ENCODE measurements around the gene SAMM50.
A peak's percentile ranks its signal among the peaks of the same experiment; 100 is the strongest.

Gene SAMM50

DNA sequence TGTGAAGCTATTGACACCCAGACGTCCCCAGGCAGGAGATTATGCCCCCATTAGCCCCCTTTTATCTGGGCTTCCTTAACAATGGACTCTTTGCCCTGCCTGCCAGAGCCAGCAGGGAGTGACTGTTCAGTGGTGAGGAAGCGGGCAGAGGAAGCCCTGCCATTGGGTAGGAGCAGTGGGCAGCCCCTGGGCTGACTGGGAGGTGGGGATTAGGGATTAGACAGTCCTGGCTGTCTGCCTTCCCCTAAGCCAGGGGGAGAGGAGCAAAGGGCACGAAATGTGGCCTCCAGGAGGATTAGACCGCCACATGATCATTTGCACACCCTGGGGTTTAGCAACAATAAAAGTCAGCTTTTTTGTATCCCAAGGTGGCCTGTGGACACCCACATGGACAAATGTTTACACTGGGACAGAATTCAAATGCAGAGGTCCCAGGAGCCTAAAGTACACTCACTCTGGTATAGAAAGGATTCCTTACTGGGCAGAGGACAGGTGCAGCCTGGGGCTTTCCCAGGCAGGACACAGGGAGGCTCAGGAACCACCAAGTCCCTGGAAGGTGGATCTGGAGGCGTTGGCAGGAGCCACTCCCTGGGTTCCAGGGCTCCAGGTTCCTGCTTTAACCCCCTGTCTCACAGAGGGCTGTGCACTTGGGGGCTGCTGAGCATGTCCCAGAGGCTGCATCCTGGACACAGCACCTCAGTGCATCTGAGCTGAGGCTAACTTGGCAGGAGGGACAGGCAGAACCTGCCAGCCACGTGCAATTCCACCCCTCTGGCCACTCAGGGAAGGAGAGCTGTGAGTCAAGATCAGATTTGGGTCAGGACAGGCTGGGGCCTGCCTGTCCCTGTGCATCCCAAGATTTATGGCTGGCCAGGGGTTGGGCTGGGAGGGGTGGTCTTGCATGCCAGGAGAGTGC, 29.6 kb upstream of the SAMM50 start:
- Histone ChIP-seq H3K4me1 (peaks cover 15% of the 10 kb centered on the region), H3K27me3 (ENCODE audit: low read depth) (no peaks in the 10 kb centered on the region), H3K4me3 (peak overlapping the region; percentile 63), H3K9me3 (no peaks in the 10 kb centered on the region), H3K36me3 (replicated peaks) (peaks cover 9% of the 10 kb centered on the region)
- in situ Hi-C loops (cut with MboI; ENCODE audit: low sequenced_read_pairs) = no loop called here
- peak; percentile 76 to 85 for DNase-seq (ENCODE audit: low spot score in 2 of 2)

DNA sequence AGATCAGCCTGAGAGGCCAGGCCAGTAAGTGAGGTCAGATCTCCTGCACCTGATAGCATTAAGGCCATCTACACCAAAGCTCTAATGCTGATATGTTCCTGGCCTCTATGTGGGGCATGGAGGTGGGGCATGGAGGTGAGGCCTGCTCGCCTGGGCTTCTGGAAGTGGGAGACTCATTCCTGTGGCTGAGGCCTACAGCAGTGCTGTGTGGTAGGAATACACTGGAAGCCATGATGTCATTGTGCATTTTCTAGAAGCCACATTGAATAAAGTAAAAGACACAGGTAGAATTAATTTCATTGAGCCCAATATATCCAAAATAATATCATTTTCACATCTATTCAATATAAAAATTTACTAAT, 28.9 kb upstream of the SAMM50 start:
- no peak overlapping the region for H3K4me3 ChIP-seq
- in situ Hi-C loops (cut with MboI; ENCODE audit: low sequenced_read_pairs) = no loop called here

DNA sequence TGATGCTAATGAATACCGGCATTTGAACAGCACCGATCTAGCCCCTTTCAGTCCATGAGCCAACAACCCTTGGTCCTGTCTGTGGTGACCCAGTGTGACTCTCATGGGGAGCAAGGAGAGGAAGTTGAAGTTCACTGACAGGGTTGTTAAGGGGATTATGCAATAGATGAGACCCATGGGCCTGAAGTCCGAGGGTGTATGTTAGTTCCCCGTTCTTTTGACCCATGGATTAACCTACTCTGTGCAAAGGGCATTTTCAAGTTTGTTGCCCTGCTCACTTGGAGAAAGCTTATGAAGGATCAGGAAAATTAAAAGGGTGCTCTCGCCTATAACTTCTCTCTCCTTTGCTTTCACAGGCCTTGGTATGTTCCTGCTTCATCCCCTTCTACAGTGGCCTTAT, 26.8 kb upstream of the SAMM50 start:
- H3K36me3 ChIP-seq (replicated peaks) = peaks cover 10% of the 10 kb centered on the region
- peaks cover 12% of the 10 kb centered on the region for H3K4me1 ChIP-seq
- H3K4me3 ChIP-seq = no peak overlapping the region
- no peak for DNase-seq (ENCODE audit: low spot score in 2 of 2)
- no peaks in the 10 kb centered on the region for H3K27me3 ChIP-seq (ENCODE audit: low read depth)
- H3K9me3 ChIP-seq = no peaks in the 10 kb centered on the region
- in situ Hi-C loops (cut with MboI; ENCODE audit: low sequenced_read_pairs) = no loop called here

More for the DNA sequence above, 28.9 kb upstream of the SAMM50 start:
- Histone ChIP-seq H3K36me3 (replicated peaks) (peaks cover 9% of the 10 kb centered on the region), H3K27me3 (ENCODE audit: low read depth) (no peaks in the 10 kb centered on the region), H3K9me3 (no peaks in the 10 kb centered on the region), H3K4me1 (peaks cover 15% of the 10 kb centered on the region)
- no peak for DNase-seq (ENCODE audit: low spot score in 2 of 2)

DNA sequence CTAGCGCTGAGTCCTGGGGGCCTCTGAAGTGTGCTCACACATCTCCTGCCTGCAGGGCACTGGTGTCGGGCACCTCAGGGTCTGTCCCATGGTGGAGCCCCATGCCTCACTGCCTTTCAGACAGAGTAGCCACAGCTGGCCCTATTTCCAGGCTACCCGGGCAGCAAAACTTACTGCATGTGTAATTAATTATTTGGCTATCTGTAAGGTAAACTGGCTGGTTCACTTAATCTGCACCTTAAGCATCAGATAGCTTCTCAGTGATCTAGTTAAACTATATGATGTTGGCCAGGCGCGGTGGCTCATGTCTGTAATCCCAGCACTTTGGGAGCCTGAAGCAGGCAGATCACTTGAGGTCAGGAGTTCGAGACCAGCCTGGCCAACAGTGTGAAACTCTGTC, 26.3 kb upstream of the SAMM50 start:
- no peak for DNase-seq (ENCODE audit: low spot score in 2 of 2)
- in situ Hi-C loops (cut with MboI; ENCODE audit: low sequenced_read_pairs) = no loop called here
- peaks cover 12% of the 10 kb centered on the region for H3K4me1 ChIP-seq
- H3K9me3 ChIP-seq = no peaks in the 10 kb centered on the region
- H3K4me3 ChIP-seq = no peak overlapping the region
- peaks cover 13% of the 10 kb centered on the region for H3K36me3 ChIP-seq (replicated peaks)
- no peaks in the 10 kb centered on the region for H3K27me3 ChIP-seq (ENCODE audit: low read depth)

DNA sequence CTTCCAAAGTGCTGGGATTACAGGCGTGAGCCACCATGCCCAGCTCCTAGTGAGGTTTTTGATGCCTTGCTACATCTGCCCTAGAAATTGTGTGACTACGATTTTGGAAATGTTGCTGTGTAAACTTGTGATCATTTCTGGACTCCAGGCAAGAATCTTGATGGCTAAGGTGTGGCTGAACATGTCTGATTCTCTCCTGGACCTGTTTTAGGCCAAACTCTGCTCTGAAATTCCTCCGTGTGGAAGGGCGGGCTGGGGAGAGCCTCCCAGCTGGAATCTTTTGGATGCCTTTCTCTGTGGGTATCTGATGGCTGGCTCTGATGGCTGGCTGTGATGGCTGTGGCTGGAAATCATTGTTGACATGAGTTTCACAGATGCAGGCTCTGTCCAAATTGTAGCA, 23.5 kb upstream of the SAMM50 start:
- Histone ChIP-seq H3K4me3 (no peak overlapping the region), H3K36me3 (replicated peaks) (peaks cover 13% of the 10 kb centered on the region), H3K9me3 (no peaks in the 10 kb centered on the region), H3K4me1 (no peaks in the 10 kb centered on the region), H3K27me3 (ENCODE audit: low read depth) (no peaks in the 10 kb centered on the region)
- in situ Hi-C loops (cut with MboI; ENCODE audit: low sequenced_read_pairs) = no loop called here
- DNase-seq (ENCODE audit: low spot score in 2 of 2) = no peak

- Histone ChIP-seq H3K4me1 (no peaks in the 10 kb centered on the region), H3K36me3 (replicated peaks) (peaks cover 18% of the 10 kb centered on the region), H3K9me3 (no peaks in the 10 kb centered on the region), H3K4me3 (no peak overlapping the region), H3K27me3 (ENCODE audit: low read depth) (no peaks in the 10 kb centered on the region)
- in situ Hi-C loops (cut with MboI; ENCODE audit: low sequenced_read_pairs) = no loop called here
- no peak for DNase-seq (ENCODE audit: low spot score in 2 of 2)
These were observed 13.8 kb upstream of the SAMM50 start for GRCh38 chr22:43941449-43941848.

DNA sequence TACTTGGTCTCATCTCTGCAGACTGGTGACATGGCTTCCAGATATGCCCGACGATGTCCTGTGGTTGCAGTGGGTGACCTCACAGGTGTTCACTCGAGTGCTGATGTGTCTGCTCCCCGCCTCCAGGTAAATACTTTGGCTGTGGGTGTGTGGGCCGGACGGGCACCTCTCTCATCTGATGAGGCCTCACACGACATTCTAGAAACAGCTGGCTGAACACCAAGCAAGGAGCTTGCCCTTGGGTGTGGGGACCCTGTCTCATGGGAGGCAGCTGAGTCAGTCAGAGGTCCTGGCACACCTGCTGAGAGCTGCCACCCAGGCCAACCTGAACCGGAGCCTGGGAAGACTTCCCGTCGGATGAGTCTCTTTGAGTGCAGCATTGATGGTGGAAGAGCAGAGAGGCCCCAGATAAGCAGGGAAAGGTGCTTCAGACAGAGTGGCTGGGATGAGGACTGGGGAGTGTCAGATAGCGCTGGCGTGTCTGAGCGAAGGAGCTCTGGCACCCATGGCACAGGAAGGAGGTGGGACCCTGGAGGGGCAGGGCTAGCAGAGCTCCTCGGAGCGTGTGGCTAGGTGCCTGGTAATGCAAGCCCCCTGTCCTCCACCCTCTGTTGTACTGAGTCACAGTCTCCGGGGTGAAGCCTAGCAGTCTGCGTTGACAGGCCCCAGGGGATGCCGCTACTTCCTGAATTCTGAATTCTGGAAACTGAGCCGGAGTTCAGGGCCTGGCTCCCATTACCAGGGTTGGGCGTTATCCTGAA, 10.4 kb upstream of the SAMM50 start:
- no peak for DNase-seq (ENCODE audit: low spot score in 2 of 2)
- peaks cover 6% of the 10 kb centered on the region; the same call in 1 of the 2 replicates for H3K36me3 ChIP-seq (replicated peaks)
- no peaks in the 10 kb centered on the region for H3K4me1 ChIP-seq

GRCh38 chr22:43945632-43946383, 9.4 kb upstream of the SAMM50 start:
- Histone ChIP-seq H3K27me3 (ENCODE audit: low read depth) (no peaks in the 10 kb centered on the region), H3K4me3 (no peak overlapping the region), H3K9me3 (no peaks in the 10 kb centered on the region), H3K4me1 (no peaks in the 10 kb centered on the region), H3K36me3 (replicated peaks) (peaks cover 4% of the 10 kb centered on the region; the same call in 1 of the 2 replicates)
- in situ Hi-C loops (cut with MboI; ENCODE audit: low sequenced_read_pairs) = no loop called here
- DNase-seq (ENCODE audit: low spot score in 2 of 2) = peak; percentile 36 to 81

More for the DNA sequence above, 10.4 kb upstream of the SAMM50 start:
- H3K4me3 ChIP-seq = no peak overlapping the region
- in situ Hi-C loops (cut with MboI; ENCODE audit: low sequenced_read_pairs) = no loop called here
- no peaks in the 10 kb centered on the region for H3K9me3 ChIP-seq
- no peaks in the 10 kb centered on the region for H3K27me3 ChIP-seq (ENCODE audit: low read depth)

- Histone ChIP-seq H3K4me1 (no peaks in the 10 kb centered on the region), H3K36me3 (replicated peaks) (peaks cover 4% of the 10 kb centered on the region; the same call in 1 of the 2 replicates), H3K9me3 (no peaks in the 10 kb centered on the region), H3K27me3 (ENCODE audit: low read depth) (no peaks in the 10 kb centered on the region), H3K4me3 (no peak overlapping the region)
- no peak for DNase-seq (ENCODE audit: low spot score in 2 of 2)
- in situ Hi-C loops (cut with MboI; ENCODE audit: low sequenced_read_pairs) = no loop called here
These were observed 8.9 kb upstream of the SAMM50 start for GRCh38 chr22:43946384-43946667.

DNA sequence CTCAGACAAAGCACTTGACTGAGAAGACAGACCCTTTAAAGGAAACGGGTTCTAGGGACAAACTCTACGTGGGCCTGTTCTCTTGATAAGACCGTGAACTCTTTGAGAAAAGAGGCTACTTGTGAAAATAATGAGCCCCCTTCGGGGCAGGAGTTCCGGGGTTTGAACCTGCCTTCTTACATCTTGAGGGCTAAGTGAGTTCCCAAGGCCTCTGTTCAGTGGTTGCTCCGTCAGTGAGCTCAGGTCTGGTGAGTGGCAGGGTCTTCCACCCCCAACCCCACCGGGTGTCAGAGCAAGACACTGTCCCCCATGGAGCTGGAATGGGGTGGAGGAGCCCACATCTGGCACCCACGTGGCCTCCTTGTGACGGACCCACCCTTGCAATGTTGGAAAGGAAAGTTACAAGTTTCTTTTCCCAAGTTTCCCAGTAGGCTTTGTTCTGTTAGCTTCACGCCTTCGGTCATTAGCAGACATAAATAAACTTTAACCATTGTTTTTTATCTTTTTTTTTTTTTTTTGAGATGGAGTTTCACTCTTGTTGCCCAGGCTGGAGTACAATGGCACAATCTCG, 6.3 kb upstream of the SAMM50 start:
- DNase-seq (ENCODE audit: low spot score in 2 of 2) = no peak
- Histone ChIP-seq H3K36me3 (replicated peaks) (peaks cover 4% of the 10 kb centered on the region; the same call in 1 of the 2 replicates), H3K4me3 (no peak overlapping the region), H3K27me3 (ENCODE audit: low read depth) (no peaks in the 10 kb centered on the region), H3K9me3 (no peaks in the 10 kb centered on the region), H3K4me1 (peaks cover 3% of the 10 kb centered on the region)
- in situ Hi-C loops (cut with MboI; ENCODE audit: low sequenced_read_pairs) = no loop called here

GRCh38 chr22:43951391-43951790, 3.9 kb upstream of the SAMM50 start:
- Histone ChIP-seq H3K27me3 (ENCODE audit: low read depth) (no peaks in the 10 kb centered on the region), H3K36me3 (replicated peaks) (no peaks in the 10 kb centered on the region), H3K4me3 (no peak overlapping the region), H3K4me1 (peaks cover 11% of the 10 kb centered on the region), H3K9me3 (no peaks in the 10 kb centered on the region)
- DNase-seq (ENCODE audit: low spot score in 2 of 2) = no peak
- in situ Hi-C loops (cut with MboI; ENCODE audit: low sequenced_read_pairs) = no loop called here

GRCh38 chr22:43951966-43952365, 3.3 kb upstream of the SAMM50 start:
- no peaks in the 10 kb centered on the region for H3K9me3 ChIP-seq
- DNase-seq (ENCODE audit: low spot score in 2 of 2) = no peak
- H3K4me1 ChIP-seq = peaks cover 15% of the 10 kb centered on the region
- H3K36me3 ChIP-seq (replicated peaks) = no peaks in the 10 kb centered on the region
- in situ Hi-C loops (cut with MboI; ENCODE audit: low sequenced_read_pairs) = no loop called here
- no peak overlapping the region for H3K4me3 ChIP-seq
- no peaks in the 10 kb centered on the region for H3K27me3 ChIP-seq (ENCODE audit: low read depth)

DNA sequence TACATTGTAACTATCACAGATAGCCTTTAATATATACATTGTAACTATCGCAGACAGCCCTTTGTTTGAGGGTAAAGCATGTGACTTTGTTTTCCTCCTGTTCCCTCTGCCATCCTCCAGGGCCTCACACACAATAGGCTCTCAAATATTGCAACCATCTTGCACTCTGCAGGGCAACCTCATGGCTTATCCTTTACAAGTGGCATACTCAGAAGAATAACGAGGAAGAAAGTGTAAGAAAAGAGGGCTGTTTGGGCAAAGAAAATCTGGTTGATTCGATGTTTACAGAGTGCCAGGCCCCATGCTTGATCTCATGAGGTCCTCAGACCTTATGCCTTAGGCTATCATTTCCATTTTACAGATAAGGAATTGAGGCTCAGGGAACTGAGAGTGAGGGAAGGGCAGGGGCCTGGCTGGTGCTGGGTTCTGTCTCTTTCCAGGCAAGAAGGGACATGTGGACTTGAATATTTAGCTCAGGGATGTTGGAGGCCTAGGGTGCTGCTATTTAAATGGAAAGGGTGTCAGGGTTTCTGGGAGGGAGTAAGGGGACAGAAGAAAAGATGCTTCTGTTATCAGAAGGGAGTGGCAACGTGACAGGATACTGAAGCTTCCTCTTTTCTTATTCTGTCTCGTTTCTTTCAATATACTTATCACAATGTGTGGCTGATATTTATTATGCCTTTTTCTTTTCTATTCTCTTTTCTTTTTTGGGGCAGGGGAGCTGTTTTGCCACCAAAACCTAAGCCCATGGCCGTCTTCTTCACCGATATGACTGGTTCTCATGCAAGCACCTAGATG, 1.1 kb upstream of the SAMM50 start:
- no peak for DNase-seq (ENCODE audit: low spot score in 2 of 2)
- H3K4me1 ChIP-seq = peaks cover 15% of the 10 kb centered on the region

More for the DNA sequence above, 1.1 kb upstream of the SAMM50 start:
- Histone ChIP-seq H3K4me3 (peak overlapping the region; percentile 91), H3K36me3 (replicated peaks) (no peaks in the 10 kb centered on the region), H3K9me3 (no peaks in the 10 kb centered on the region), H3K27me3 (ENCODE audit: low read depth) (no peaks in the 10 kb centered on the region)
- in situ Hi-C loops (cut with MboI; ENCODE audit: low sequenced_read_pairs) = no loop called here
